K562 (cell line): Measurements from ENCODE around the gene ORMDL2.

Experiments
- NCOA4 ChIP-seq: fragments of 450-650 bp; IDR thresholded peaks from 2 replicates; pipeline ENCODE4 v1.6.1; 2018; ENCODE audit warnings: mild to moderate bottlenecking; ENCODE audit not compliant: partially characterized antibody
- PKNOX1 ChIP-seq: fragments of 450-650 bp; IDR thresholded peaks from 2 replicates; pipeline ENCODE4 v1.6.1; 2016
- RNF2 ChIP-seq: sonication (generic); IDR thresholded peaks from 2 replicates; pipeline ENCODE4 v1.6.1; 2016
- TF ChIP-seq, protein P1 (sequence below), 3 experiments: IDR thresholded peaks in 2 of 3; conservative IDR thresholded peaks in 1 of 3; 2 replicates each; pipeline ENCODE4 v1.5.1; 2011 to 2012; ENCODE audit warnings: low read length in 3 of 3, mild to moderate bottlenecking in 3 of 3, control low read depth in 2 of 3, improper control_type of control experiment in 1 of 3, inconsistent platforms in 1 of 3, low read depth in 1 of 3, mixed read lengths in 1 of 3, moderate library complexity in 1 of 3; ENCODE audit not compliant: insufficient read depth in 2 of 3

GRCh38 chr12:55865327-55865726, 47.5 kb downstream of the ORMDL2 start:
- no peak for TF ChIP-seq PKNOX1
- no peak for TF ChIP-seq RNF2
- no peak for TF ChIP-seq NCOA4
- TF ChIP-seq, protein P1, sequence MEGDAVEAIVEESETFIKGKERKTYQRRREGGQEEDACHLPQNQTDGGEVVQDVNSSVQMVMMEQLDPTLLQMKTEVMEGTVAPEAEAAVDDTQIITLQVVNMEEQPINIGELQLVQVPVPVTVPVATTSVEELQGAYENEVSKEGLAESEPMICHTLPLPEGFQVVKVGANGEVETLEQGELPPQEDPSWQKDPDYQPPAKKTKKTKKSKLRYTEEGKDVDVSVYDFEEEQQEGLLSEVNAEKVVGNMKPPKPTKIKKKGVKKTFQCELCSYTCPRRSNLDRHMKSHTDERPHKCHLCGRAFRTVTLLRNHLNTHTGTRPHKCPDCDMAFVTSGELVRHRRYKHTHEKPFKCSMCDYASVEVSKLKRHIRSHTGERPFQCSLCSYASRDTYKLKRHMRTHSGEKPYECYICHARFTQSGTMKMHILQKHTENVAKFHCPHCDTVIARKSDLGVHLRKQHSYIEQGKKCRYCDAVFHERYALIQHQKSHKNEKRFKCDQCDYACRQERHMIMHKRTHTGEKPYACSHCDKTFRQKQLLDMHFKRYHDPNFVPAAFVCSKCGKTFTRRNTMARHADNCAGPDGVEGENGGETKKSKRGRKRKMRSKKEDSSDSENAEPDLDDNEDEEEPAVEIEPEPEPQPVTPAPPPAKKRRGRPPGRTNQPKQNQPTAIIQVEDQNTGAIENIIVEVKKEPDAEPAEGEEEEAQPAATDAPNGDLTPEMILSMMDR (IDR thresholded peaks at IDR 0.05 in 2 of 3, conservative IDR thresholded peaks at IDR 0.05 in 1 of 3; ENCODE audit: insufficient read depth in 2 of 3, low read depth in 1 of 3, low read length in 3 of 3): no peak
